GM23338 (cell line): ENCODE measurements around the gene EXOC4. TPM values are rescaled to one million over a fixed set of nuclear protein-coding genes. Genes with fewer than 3 reads are reported as not detected.

ENCODE experiments used
- CREB1 ChIP-seq: fragments of 250-450 bp; sonication (Bioruptor Pico); IDR thresholded peaks from 2 replicates; pipeline ENCODE4 v1.5.0; 2020; ENCODE audit warnings: low read depth, mild to moderate bottlenecking, moderate library complexity
- CTCF ChIP-seq, 2 experiments: fragments of 200-600 bp in 1 of 2; sonication (generic) in 1 of 2; conservative IDR thresholded peaks; 2 replicates each; pipeline versions ENCODE4 v1.5.1 to v1.6.1; 2016 to 2017; ENCODE audit warnings: antibody characterized with exemption in 2 of 2, low read depth in 2 of 2, mild to moderate bottlenecking in 2 of 2, moderate library complexity in 1 of 2
- ETS1 ChIP-seq: IDR thresholded peaks from 2 replicates; pipeline ENCODE4 v1.6.1; 2016; ENCODE audit warnings: antibody characterized with exemption
- EZH2 ChIP-seq: fragments of 200-600 bp; sonication (generic); IDR thresholded peaks from one replicate; pipeline ENCODE4 v1.8.0; 2017; ENCODE audit warnings: antibody characterized with exemption, mild to moderate bottlenecking, low read depth; ENCODE audit not compliant: unreplicated experiment
- POLR2AphosphoS5 ChIP-seq: IDR thresholded peaks from 2 replicates; pipeline ENCODE4 v1.6.1; 2016; ENCODE audit warnings: antibody characterized with exemption, low read depth
- STAT1 ChIP-seq: IDR thresholded peaks from one replicate; pipeline ENCODE4 v1.6.1; 2016; ENCODE audit warnings: antibody characterized with exemption; ENCODE audit not compliant: unreplicated experiment
- ZNF114 ChIP-seq: fragments of 250-450 bp; sonication (Bioruptor Pico); IDR thresholded peaks from 2 replicates; pipeline ENCODE4 v1.5.0; 2020; ENCODE audit warnings: mild to moderate bottlenecking, moderate library complexity
- ZNF331 ChIP-seq: fragments of 250-450 bp; sonication (Bioruptor Pico); IDR thresholded peaks from 2 replicates; pipeline ENCODE4 v1.5.0; 2020; ENCODE audit warnings: low read depth, mild to moderate bottlenecking, moderate library complexity
- ZNF462 ChIP-seq: fragments of 250-450 bp; sonication (Bioruptor Pico); IDR thresholded peaks from 2 replicates; pipeline ENCODE4 v1.5.0; 2020; ENCODE audit warnings: mild to moderate bottlenecking, moderate library complexity
- polyA plus RNA-seq: library from polyadenylated mRNA; unstranded; fragments of >200 nt; fragmentation: Nextera tagmentation; extraction: Ambion mirVana; gene quantifications from 2 replicates; pipeline ENCODE4 v1.2.1, GENCODE V29; 2016
- total RNA-seq: library from RNA; depleted of rRNA; stranded (reverse); fragments of >200 nt; shearing (Covaris generic); gene quantifications from 2 replicates; pipeline ENCODE4 v1.2.3, GENCODE V29; 2014

The EXOC4 gene
- total and polyA plus RNA-seq, 2 experiments from 2014 or later: 37.5 to 52.7 TPM

GRCh38 chr7:133845005-133845404 lies 592.1 kb downstream of the EXOC4 start (continued):
- TF ChIP-seq ZNF462 (CRISPR knock-in tag): no peak
- no peak for TF ChIP-seq EZH2
- no peak for TF ChIP-seq POLR2AphosphoS5
- no peak for TF ChIP-seq ETS1
- TF ChIP-seq STAT1: no peak
- no peak for TF ChIP-seq CTCF (conservative IDR thresholded peaks at IDR 0.05; ENCODE audit: low read depth in 2 of 2)
- TF ChIP-seq ZNF331 (CRISPR knock-in tag): no peak
- TF ChIP-seq CREB1 (CRISPR knock-in tag): no peak
- no peak for TF ChIP-seq ZNF114
